ENCODE measurements around the gene MTA3.

DNA sequence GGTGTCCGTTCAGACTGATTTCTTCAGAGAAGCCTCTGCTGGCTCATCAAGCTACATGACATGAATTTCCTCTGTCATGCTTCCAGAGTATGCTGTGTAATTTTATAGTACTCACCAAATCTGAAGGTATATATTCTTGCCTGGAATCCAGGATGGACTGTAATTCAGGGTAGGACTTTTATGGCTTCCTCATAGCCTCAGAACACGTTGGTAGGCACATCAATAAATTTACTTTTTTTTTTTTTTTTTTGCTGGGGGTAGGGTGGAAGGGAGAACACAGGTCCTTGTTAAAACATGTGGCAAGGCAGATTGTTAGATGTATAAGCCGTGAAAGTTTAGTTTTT, 34.4 kb downstream of the MTA3 start:
- TF ChIP-seq, protein P1, sequence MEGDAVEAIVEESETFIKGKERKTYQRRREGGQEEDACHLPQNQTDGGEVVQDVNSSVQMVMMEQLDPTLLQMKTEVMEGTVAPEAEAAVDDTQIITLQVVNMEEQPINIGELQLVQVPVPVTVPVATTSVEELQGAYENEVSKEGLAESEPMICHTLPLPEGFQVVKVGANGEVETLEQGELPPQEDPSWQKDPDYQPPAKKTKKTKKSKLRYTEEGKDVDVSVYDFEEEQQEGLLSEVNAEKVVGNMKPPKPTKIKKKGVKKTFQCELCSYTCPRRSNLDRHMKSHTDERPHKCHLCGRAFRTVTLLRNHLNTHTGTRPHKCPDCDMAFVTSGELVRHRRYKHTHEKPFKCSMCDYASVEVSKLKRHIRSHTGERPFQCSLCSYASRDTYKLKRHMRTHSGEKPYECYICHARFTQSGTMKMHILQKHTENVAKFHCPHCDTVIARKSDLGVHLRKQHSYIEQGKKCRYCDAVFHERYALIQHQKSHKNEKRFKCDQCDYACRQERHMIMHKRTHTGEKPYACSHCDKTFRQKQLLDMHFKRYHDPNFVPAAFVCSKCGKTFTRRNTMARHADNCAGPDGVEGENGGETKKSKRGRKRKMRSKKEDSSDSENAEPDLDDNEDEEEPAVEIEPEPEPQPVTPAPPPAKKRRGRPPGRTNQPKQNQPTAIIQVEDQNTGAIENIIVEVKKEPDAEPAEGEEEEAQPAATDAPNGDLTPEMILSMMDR (IDR thresholded peaks at IDR 0.05), result no peak
- TF ChIP-seq POLR2A (IDR thresholded peaks at IDR 0.05) (no peak), EP300 (IDR thresholded peaks at IDR 0.05; ENCODE audit: low read depth) (no peak), POLR2AphosphoS5 (IDR thresholded peaks at IDR 0.05) (no peak)

All from transverse colon (tissue), 4 donors.